NCI-H226 (cell line): ENCODE measurements around the gene COMMD7.
A peak's percentile ranks its signal among the peaks of the same experiment; 100 is the strongest.
"Not testable (repeated sequence)": the region's sequence is repeated elsewhere in the genome, so short reads cannot be mapped to it uniquely, and the experiment has no call there.

ENCODE experiments used
- DNase-seq: peaks from one replicate; pipeline ENCODE4 v3.0.0-alpha.2; 2015

COMMD7 gene

DNA sequence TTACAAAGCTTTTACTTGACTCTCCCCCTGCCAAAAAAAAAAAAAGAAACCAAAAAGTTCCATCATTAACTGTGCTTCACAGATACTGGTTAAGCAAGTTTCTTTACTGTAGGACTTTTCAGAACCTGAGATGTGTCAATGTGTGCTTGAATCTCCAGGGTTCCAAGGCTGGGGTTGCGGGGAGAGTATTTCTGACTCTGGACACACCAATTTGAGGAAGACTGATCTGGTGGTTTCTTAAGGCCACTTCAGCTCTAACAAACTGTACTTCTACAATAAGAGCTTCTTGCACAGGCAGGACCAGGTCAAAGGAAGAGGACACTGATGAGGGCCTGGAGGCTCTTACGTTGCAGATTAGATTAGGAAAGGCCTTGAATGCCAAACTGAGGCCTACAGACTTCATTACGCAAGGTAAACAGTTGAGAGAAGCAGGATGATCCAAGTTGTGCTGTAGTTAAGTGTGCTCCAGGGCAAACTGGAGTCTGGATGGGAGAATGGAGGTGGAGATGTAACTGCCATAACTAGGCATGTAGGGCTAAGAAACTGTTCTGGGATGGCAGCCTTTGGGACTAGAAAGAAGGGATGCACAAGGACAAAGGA is 24.4 kb downstream of the COMMD7 start:
- DNase-seq: no peak

GRCh38 chr20:32711346-32711745 is 31.9 kb downstream of the COMMD7 start:
- no peak for DNase-seq

- peak; percentile 51 for DNase-seq
These were observed 33.6 kb downstream of the COMMD7 start for GRCh38 chr20:32709632-32710121.

DNA sequence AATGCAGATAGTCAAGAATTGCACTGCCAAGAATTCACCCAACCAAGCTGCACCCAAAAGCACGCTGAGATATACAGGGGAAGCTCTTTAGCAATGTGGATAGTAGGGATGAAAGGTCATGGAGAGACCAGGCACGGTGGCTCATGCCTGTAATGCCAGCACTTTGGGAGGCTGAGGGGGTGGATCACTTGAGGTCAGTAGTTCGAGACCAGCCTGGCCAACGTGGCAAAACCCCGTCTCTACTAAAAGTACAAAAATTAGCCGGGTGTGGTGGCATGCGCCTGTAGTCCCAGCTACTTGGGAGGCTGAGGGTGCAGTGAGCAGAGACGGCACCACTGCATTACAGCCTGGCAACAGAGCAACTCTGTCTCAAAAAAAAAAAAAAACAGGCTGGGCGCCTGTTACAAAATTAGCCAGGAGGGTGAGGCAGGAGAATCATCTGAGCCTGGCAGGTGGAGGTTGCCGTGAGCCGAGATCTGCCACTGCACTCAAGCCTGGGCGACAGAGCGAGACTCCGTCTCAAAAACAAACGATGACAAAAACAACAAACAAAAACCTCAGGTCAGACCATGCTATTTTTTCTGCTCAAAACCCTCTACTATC is 34.1 kb downstream of the COMMD7 start:
- not testable (repeated sequence) for DNase-seq

GRCh38 chr20:32707691-32708581 is 35.3 kb downstream of the COMMD7 start:
- no peak for DNase-seq

- no peak for DNase-seq
These were observed 36.8 kb downstream of the COMMD7 start for GRCh38 chr20:32706486-32706885.

DNA sequence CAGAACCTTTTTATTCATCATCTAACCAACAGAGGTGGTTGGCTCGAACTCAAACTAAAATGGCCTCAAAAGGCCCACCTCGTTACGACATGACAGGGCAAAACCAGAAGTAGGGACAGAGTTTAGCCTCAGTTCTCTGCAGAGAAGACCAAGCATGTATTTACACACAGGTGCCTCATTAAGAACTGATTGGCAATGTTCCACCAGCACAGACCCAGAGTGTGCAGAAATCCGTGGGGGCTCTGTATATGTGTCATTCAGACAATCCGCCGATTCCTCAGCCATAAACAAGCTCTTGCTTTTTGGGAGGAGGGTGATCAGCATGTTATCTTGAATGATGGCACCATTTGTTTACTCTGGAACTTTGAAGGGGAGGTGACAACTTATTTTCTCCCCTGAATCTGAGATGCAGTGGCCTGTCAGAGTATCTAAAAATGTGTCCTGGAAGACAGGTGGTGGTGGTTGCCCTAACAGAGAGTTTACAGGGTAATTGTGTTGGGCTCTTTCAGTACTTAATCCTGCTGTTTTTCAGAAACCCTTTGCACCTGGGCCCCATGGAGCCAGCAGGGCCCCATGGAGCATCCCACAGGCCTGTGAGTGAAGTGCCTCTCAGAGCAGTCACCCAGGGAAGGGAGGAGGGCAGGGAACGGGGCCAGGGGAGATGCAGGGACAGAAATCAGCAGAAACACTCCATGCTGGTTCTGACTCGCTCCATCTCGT is 40.4 kb downstream of the COMMD7 start:
- DNase-seq: no peak

DNA sequence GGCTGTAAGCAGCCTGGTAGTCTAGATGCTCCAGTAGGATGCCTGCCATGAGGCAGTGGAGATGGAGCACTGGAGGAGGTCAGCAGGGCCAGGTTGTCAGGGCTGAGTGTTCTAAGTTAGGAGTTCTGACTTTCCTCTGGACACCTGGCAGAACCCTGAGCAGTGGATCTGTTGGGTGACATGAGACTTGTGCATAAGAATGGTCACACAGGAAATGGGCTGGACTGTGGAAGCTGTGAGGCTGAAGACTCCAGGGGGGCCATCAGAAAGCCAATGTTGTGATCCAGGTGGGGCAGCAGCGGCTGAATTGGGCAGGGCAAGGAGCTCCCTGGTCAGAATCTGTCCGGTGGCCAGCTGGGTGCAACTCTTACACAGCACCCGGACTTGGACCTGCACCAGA is 45.7 kb downstream of the COMMD7 start:
- DNase-seq: no peak

DNA sequence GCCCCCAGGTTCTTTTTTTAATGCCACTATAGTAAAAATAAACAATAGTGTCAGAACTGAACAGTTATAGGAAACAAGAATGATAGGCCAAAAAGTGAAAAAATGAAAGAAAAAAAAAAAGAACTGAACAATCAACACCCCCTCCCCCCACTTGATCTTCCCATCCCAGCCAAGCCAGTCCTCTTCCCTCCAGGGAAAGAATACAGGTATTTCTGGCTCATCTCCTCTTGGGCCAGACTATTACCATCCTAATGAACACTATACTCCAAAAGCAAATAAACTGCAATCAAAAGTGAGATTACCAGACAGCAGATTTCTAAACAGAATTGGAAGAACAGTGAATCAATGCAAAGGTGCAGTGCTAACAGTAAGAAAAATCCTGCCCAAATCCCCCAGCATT is 48.2 kb downstream of the COMMD7 start:
- DNase-seq: no peak

GRCh38 chr20:32688966-32689365 is 54.3 kb downstream of the COMMD7 start:
- DNase-seq: not testable (repeated sequence)

DNA sequence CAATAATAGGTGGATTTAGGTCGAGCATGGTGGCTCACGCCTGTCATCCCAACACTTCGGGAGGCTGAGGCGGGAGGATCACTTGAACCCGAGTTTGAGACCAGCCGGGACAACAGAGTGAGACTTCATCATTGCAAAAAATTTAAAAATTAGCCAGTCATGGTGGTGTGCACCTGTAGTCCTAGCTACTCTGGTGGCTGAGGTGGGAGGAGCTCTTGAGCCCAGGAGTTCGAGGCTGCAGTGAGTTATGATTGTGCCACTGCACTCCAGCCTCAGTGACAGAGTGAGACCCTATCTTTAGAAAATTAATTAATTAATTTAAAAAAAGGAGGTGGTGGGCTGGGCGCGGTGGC is 56.1 kb downstream of the COMMD7 start:
- DNase-seq: no peak

- DNase-seq: no peak
These were observed 56.6 kb downstream of the COMMD7 start for GRCh38 chr20:32686530-32687179.

DNA sequence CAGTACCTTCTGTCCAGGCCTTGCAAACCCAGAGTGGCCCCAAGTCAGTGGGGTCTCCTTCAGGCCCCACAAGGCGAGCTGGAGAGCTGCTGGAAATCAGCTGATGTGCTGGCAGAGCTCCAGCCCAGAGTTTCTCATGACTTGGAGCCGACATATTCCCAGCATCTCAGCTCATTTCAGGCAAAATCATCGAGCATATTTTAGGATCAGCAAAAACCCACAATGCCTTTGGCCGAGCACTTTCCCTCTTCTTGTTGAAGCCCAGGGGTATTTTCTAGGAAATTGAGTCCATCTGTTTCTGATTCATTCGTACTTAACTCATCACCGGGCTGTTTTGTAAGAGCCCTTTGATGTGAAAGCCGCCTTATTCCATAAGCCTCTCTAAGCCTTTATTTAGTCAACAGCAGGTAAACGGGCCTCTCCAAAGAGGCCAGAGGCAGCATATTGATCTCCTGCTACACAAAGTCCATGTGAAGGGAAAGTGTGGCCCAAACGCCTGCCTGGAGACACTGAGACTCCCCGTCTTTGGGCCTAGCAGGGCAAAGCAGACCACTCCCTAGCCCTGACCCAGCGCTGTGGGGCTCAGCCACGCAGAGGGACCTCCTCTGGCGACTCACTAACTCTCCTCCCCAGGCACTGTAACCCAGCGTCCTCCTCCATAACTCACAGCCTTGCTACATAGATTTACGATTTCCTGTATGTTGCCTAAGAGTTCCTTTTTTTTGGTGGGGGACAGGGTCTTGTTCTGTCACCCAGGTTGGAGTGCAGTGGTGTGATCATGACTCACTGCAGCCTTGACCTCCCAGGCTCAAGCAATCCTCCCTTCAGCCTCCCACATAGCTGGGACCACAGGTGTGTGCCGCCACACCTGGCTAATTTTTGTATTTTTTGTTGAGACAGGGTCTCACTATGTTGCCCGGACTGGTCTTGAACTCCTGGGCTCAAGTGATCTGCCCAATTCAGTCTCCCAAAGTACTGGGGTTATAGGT is 57.4 kb downstream of the COMMD7 start:
- no peak for DNase-seq

DNA sequence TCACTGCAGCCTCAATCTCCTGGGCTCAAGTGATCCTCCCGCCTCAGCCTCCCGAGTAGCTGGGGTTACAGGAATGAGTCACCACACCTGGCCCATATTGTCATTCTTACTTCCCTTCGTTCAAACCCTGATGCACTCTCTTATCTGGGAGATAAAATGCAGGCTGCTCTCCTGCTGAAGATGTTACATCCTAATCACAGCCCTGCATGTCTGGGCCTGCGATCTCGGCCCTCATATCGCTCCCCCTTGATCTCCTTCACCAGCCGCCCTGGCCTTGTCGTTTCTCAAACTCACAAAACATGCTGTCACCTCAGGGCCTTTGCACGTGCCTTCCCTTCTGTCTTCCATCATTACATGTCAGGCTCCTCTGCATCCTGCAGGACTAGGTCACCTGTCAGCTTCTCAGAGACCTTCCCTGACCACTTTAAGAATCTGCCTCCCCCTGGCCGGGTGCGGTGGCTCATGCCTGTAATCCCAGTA is 60.7 kb downstream of the COMMD7 start:
- DNase-seq: no peak

DNA sequence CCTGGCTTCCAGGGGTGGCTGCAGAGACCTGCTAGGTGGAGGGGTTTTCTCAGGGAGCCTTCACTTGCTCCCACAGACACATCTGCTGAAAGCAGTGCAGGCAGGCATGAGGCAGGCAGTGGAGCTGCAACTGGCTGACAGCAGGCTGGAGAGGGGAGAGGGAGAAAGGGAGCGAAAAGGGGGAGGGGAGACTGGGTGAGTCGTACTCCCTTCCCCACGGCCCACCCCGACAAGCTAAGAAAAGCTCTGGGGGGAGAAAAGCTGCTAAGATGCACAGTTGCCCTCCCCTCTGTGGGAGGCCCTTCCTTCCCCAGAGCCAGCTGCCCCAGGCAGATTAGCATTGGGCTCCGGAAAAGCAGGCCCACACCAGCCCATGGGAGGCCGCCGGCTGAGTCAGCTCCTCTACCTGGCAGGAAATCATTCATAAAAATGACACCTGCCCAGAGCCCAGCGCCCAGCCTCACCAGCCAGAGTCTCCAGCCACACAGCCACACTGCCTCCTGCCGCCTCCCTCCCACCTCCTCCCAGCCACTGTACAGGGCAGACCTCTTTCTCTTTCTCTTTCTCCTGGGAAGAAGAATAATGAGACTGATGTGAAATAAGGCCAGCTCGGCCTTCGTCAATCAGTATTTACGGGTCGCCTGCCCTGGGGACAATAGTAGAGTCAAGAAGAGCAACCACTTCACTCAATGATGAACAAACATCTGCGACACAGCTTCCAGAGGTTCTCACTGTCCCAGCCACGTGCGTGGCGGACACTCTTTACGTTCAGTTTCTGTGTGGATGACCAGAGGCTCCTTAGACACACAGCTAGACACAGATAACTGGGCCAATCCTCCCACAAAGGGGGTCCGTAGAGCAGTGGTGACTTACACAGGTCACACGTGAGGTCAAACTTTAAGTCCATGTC is 61.8 kb downstream of the COMMD7 start:
- peak; percentile 83 for DNase-seq

GRCh38 chr20:32680544-32681174 is 62.6 kb downstream of the COMMD7 start:
- peak; percentile 13 for DNase-seq

- no peak for DNase-seq
These were observed 64.3 kb downstream of the COMMD7 start for GRCh38 chr20:32678948-32679347.

DNA sequence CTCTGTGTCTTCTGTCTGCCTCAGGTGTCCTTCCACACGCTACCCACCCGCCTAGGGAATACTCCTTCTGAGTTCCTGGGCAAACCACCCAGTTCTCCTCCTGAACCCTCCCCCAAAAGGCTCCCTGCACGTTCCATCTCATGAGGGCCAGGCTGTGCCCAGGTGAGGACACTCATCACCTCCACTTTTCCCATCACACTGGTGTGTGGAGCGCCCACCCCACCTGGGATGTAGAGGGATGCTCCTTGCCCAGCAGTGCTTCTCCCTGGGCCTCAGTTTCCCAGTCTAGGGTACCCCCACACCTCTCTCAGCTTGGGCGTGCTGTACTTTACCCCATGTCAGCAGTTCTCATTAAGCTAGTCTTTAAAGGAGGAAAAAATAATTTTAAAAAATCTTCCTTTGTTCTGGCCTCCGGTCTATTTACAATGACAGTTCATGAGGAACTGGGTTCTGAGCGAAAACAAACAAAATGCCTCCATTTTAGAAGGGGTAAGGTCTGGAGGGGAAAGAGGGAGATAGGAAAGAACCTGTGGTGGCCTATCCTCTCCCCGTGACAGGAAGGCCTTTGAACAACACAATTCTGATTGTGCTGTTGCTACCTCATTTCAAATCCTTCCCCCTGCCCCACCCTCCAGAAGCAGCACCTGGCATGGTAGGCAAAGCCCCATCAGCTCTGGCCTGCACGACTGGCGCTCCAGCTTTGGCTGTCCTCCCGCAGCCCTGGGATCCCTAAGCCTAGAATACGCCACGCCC is 67.9 kb downstream of the COMMD7 start:
- no peak for DNase-seq

DNA sequence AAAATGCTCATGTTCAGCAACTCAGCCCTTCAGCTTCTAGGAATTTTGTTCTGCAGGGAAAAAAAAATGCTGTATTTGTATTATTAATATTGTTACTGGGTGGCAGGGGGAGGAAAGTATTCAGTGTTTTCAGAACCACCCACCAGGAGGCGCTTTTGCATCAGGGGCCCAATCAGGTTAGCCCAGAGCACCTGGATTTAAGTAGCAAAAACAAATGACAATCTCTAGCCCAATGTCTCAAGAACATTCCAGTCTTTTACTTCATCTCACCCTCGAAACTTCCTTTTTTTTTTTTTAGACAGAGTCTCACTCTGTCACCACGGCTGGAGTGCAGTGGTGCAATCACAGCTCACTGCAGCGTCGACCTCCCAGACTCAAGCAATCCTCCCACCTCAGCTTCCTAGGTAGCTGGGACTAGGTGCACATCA is 68.9 kb downstream of the COMMD7 start:
- peak; percentile 29 for DNase-seq
